GM18861 (cell line): ENCODE data around the gene SNAPC4.

ENCODE experiments used
- ATAC-seq: cut with Tn5 transposase; IDR thresholded peaks from one replicate; pipeline ENCODE4 v1.9.1; 2021; ENCODE audit not compliant: unreplicated experiment

SNAPC4 gene

GRCh38 chr9:136400038-136400834, at the start of gene SNAPC4:
Gene SNAPC4, minus strand, starts transcription at chr9:136400170. Its CDS starts 1,742 bp downstream, at chr9:136398428.
- ATAC-seq: no peak

DNA sequence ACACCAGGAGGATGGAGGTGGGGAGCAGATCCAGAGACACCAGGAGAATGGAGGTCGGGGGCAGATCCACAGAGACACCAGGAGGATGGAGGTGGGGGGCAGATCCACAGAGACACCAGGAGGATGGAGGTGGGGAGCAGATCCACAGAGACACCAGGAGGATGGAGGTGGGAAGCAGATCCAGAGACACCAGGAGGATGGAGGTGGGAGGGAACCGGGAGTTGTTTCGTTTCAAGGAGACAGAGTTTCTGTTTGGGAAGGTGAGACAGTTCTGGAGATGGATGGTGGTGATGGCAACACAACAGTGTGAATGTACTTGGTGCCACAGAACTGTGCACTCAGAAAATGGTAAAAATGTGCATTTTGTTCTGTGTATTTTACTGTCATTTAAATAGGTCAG, 48.7 kb upstream of the SNAPC4 start:
- ATAC-seq: no peak

DNA sequence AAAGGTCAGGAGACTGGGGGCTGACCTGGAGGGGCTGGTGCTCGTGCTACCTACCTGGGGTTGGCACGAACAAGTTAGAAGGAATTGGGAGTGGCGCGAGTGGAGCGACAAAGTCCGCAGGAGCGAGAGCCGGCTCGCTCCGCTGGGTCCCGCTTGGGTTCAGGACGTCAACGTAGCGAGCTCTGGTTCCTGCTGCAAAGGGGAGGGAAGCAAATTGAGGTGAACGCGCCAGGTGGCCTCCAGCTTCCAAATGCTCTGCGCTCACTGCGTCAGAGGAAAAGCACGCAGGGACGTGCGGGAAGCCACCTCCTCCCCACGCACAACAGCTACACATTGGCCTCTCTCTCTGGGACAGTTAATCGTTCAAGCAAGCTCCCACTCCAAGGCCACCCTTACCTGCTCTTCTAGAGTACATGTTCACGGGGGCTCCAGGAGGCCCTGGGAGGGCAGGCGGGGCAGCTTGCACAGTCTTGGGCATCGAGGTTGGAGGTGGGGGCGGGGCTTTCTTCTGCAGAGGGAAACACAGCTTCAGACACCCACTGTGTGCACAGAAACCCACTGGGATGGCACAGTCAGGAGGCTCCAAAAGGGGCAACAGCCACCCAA, 47.3 kb upstream of the SNAPC4 start:
- ATAC-seq: no peak

DNA sequence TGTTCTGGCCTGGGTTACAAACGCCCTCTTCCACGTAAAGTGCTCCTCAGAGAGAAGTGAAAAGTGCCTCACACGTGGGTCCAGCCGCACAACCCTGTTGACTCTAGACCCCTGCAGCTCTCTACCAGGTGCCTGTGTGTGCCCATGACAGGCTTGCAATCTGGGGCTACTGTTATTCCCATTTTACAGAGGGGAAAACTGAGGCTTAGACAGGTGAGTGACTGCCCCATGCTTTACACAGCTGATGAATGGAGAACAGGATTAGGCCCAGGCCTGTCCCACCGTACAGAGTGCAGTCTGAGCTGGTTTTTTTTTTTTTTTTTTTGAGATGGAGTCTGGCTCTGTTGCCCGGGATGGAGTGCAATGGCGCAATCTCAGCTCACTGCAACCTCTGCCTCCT, 45.8 kb upstream of the SNAPC4 start:
- ATAC-seq: no peak

DNA sequence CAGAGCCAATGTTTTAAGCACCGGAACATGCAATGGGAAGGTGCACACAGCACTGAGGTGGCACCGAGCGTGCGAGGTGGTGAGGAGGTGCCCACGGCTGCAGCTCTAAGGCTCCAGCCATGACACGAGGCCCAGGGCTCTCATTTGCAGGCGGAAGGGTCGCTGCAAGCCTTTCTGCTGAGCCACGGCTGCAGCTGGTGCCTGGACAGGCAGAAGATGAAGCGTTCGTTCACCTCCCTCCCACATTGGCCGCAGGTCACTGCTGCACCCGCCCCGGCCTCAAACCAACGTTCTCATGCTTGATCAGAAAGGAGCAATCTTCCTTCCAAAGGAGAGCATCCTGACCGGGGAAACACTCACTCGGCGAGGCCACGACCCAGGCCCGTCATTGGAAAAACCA, 44.1 kb upstream of the SNAPC4 start:
- no peak for ATAC-seq

DNA sequence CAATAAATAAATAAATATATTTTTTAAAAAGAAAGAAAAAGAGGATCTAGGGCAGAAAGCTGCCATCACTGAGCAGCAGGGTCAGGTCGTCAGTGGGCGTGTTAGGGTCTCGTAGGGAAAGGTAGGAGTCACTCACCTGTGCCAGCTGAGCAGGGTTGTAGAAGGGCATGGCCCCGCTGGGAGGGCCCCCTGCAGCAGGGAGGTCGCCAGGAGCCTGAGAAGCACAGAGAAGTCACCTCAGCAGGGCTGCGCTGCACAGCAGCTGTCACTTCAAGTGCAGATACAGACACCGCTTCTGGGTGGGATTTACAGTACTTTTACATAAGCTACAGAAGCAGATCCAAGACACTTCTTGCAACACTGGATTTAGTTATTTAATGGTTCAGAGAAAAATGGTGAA, 43.7 kb upstream of the SNAPC4 start:
- ATAC-seq: no peak

DNA sequence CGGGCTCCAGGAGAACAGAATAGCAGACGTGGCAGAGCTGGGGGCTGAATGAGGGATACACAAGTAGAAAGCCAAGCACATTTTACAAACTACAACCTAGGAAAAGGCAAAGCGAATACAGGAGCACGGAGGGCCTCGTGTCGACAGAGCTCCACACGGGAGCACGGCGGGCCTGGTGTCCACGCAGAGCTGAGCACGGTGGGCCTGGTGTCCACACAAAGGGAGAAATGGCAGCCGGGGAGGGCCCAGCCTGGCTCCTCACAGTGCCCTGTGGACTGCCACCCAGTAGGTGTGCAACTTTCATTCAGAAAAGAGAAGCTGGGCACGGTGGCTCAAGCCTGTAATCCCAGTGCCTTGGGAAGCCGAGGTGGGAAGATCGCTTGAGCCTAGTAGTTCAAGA, 43.1 kb upstream of the SNAPC4 start:
- ATAC-seq: no peak

GRCh38 chr9:136442265-136442664, 42.3 kb upstream of the SNAPC4 start:
- ATAC-seq: no peak

- ATAC-seq: no peak
Observed at GRCh38 chr9:136441681-136442245, 41.8 kb upstream of the SNAPC4 start.

DNA sequence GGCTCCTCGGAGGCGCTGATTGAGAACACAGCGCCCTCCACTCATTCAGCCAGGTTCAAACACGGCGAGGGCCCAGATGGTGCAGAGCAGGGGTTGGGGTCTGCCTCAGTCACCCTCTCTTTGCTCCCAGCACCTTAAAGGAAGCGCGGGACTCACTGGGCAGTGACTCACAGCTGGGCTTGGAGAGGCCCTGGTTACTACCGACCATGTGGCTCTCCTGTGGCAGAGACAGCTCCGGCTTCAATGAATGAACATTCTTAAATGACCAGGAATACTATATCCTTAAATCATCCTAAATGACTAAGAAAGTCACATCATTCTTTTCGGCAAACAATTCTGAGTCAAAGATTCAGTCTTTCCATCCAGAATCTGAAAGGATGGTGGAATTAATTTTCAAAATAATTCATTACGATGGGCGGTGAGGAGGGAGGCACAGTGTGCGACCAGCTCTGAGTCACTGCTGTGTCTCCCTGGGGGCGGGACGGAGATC, 41.3 kb upstream of the SNAPC4 start:
- no peak for ATAC-seq

- peak; percentile 55 for ATAC-seq
Observed at GRCh38 chr9:136439481-136440408, 39.8 kb upstream of the SNAPC4 start, which contains the start of gene INPP5E. Gene INPP5E, minus strand, starts transcription at chr9:136439845. Its CDS starts 426 bp downstream, at chr9:136439419.

DNA sequence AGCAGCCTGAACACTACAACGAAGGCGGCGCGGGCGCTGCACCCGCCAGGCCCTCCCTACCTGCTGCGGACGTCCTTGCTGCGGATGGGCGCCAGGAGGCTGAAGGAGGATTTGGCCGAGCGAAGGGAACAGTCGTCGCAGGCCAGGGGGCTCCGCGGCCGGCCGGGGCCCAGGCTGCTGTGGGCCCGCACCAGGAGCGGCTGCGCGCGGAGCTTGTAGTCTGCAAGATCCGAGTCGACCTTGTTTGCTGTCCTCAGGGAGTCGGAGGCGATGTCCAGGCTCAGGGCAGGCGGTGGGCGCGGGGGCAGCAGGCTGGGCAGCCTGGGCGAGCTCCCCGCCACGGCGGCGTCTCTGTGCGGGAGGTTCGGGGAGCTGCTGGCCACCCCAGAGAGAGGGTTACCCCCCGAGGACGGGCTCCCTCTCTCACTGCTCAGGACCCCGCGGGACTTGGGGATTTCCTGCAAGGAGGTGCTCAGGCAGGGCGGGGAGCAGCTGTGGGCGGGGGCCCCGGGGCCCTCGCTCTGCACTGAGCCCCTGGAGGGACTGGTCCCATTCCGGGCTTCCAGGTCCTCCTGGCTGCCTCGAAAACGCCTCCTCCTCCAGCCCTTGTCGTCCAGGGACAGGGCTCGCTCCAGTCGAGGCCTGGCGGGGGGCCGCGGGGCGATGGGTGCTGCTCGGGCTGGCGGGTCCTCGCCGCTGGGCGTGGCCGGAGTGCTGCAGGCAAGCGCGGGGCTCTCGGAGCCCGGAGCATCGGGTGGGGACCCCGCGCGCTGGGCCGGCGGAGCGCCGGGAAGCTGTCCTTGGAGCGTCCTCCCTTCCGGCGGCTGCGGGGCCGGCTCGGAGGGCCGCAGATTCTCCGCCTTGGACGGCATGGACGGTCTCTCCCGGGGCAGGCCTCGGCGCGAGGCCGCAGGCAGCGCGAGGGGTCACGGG, 38.8 kb upstream of the SNAPC4 start:
- ATAC-seq: peak; percentile 27

DNA sequence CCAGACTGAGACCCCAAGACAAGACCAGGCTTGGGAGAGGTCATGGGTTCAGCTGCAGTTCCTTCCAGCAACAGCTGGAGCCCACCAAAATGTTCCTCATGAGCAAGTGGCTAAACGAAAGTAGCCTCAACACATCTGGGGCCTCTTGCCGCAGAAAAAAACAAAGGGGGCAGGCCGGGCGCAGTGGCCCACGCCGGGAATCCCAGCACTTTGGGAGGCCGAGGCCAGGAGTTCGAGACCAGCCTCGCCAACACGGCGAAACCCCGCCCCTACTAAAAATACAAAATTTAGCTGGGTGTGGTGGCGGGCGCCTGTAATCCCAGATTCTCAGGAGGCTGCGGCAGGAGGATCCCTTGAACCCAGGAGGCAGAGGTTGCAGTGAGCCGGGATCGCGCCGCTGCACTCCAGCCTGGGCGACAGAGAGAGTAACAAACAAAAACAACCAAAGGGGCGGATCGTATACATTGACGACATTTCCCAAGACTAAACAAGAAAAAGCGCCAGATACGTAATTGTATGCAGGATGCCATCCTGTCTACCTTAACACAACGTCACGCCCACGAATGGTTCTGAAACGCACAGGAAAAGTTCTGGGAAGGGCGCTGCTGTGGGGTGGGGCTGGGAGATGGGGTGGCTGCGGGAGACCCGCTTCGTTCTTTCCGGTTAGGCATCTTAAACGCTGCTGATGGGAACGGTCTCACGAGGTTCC, 38.0 kb upstream of the SNAPC4 start:
- ATAC-seq: no peak

DNA sequence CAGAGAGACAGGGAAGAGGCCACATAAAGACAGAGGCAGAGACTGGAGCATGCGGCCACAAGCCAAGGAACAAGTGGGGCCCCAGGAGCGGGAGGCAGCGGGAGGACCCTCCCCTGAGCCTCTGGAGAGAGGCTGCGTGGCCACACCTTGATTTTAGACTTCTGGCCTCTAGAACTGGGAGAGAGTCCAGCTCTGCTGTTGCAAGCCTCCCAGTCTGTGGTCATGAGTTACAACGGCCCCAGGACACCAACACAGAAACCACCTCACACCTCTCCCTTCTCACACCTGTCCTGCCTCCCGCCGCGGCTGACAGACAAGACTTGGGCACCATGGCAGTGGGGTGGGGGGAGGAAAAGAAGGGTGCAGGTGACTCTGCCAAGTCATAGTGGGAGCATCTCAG, 37.5 kb upstream of the SNAPC4 start:
- no peak for ATAC-seq

GRCh38 chr9:136436055-136436634, 36.2 kb upstream of the SNAPC4 start:
- no peak for ATAC-seq

DNA sequence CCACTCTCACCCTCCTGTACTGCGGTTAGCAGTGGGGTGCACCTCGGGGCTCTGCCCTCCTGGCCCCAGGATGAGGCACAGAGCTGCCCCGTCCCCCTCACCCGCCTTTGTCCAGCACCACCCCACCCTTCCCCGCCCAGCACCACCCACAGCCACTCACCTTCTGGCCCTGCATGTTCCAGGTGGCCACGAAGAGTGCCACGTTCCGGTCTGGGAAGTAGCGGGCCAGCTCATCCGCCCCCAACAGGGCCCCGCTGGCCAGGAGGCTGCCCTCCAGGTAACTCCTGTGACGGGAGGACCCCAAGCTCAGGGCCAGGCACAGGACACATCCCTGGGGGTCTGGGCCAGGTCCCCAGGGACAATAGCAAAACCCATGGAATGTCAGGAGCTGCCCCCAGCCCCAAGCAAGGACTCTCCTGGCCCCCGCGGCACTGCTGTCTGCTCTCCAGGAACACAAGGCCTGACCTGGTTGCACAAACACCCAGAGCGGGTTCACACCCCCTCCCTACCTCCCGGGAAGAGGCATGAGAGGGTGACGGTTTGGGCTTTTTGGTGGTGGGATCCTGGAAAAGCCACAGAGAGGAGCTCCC, 34.7 kb upstream of the SNAPC4 start:
- no peak for ATAC-seq

GRCh38 chr9:136433849-136434579, 34.0 kb upstream of the SNAPC4 start:
- ATAC-seq: no peak
